WERI-Rb-1 (cell line): Measurements from ENCODE around the gene CAMTA1.

Experiments
- DNase-seq: peaks from one replicate; pipeline ENCODE4 v3.0.0-alpha.2; 2020
- H3K27ac ChIP-seq: fragments of 250-450 bp; sonication (Bioruptor Pico); 2 replicates; pipeline ENCODE4 v1.5.1; 2020; ENCODE audit warnings: mild to moderate bottlenecking, moderate library complexity
- H3K27me3 ChIP-seq: fragments of 250-450 bp; sonication (Bioruptor Pico); 2 replicates; pipeline ENCODE4 v1.5.1; 2021; ENCODE audit warnings: mild to moderate bottlenecking, low read depth, moderate library complexity; ENCODE audit not compliant: insufficient read depth, severe bottlenecking
- H3K36me3 ChIP-seq: fragments of 250-450 bp; sonication (Bioruptor Pico); 2 replicates; pipeline ENCODE4 v1.5.1; 2020; ENCODE audit warnings: mild to moderate bottlenecking, moderate library complexity
- H3K4me3 ChIP-seq: 2 replicates; pipeline ENCODE4 v1.5.1; 2011; ENCODE audit warnings: low read depth, mild to moderate bottlenecking, control low read depth, low read length
- H3K9me3 ChIP-seq: fragments of 250-450 bp; sonication (Bioruptor Pico); 2 replicates; pipeline ENCODE4 v1.5.1; 2021; ENCODE audit warnings: mild to moderate bottlenecking, moderate library complexity; ENCODE audit not compliant: severe bottlenecking
- TF ChIP-seq, protein P1 (sequence below): IDR thresholded peaks from 2 replicates; pipeline ENCODE4 v1.5.1; 2011; ENCODE audit warnings: low read depth, mild to moderate bottlenecking, control low read depth, inconsistent platforms, low read length

The CAMTA1 gene

DNA sequence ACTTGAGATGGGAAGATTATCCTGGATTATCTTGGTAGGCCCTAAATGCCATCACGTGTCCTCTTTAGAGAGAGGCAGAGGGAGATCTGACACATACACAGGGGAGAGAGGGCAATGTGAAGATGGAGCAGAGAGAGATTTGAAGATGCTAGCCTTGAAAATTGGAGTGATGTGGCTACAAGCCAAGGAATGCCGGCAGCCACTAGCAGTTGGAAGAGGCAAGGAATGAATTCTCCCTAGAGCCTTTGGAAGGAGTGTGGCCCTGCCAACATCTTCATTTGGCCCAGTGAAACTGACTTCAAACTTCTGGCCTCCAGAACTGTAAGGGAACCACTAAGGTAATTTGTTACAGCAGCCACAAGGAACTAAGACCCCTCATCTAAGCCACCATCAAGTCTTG lies 8.9 kb upstream of the CAMTA1 start:
- H3K4me3 ChIP-seq = no peak overlapping the region
- no peaks in the 10 kb centered on the region for H3K36me3 ChIP-seq
- no peaks in the 10 kb centered on the region for H3K27me3 ChIP-seq
- TF ChIP-seq, protein P1, sequence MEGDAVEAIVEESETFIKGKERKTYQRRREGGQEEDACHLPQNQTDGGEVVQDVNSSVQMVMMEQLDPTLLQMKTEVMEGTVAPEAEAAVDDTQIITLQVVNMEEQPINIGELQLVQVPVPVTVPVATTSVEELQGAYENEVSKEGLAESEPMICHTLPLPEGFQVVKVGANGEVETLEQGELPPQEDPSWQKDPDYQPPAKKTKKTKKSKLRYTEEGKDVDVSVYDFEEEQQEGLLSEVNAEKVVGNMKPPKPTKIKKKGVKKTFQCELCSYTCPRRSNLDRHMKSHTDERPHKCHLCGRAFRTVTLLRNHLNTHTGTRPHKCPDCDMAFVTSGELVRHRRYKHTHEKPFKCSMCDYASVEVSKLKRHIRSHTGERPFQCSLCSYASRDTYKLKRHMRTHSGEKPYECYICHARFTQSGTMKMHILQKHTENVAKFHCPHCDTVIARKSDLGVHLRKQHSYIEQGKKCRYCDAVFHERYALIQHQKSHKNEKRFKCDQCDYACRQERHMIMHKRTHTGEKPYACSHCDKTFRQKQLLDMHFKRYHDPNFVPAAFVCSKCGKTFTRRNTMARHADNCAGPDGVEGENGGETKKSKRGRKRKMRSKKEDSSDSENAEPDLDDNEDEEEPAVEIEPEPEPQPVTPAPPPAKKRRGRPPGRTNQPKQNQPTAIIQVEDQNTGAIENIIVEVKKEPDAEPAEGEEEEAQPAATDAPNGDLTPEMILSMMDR = no peak
- H3K27ac ChIP-seq = no peak overlapping the region
- no peak for DNase-seq
- H3K9me3 ChIP-seq = peaks cover 9% of the 10 kb centered on the region

DNA sequence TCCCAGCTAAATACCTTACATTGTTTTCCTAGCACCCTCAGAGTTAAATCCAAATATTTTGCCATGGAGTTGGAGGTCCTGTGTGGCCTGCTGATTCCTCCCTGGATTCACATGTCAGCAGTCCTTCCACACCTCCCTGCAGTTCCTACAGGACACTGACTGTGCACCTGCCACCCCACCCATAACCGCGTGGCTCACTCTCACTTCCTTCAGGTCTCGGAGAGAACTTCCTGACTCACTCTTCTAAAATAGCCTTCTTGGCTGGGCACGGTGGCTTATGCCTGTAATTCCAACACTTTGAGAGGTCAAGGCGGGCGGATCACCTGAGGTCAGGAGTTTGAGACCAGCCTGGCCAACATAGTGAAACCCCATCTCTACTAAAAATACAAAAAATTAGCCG lies 8.4 kb upstream of the CAMTA1 start:
- Histone ChIP-seq H3K36me3 (no peaks in the 10 kb centered on the region), H3K9me3 (peaks cover 9% of the 10 kb centered on the region), H3K4me3 (no peak overlapping the region), H3K27me3 (no peaks in the 10 kb centered on the region), H3K27ac (no peak overlapping the region)
- TF ChIP-seq, protein P1 = no peak
- no peak for DNase-seq

DNA sequence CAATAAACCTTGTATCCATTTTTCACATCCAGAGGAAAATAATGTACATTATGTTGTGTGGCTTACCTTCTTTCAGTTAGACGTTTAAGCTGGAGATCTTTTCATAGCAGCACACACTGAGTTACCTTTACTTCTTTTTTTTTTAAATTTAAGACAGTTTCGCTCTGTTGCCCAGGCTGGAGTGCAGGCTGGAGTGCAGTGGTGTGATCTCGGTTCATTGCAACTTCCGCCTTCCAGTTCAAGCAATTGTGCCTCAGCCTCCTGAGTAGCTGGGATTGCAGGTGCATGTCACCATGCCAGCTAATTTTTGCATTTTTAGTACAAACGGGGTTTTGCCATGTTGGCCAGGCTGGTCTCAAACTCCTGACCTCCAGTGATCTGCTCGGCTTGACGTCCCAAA lies 7.4 kb upstream of the CAMTA1 start:
- Histone ChIP-seq H3K27me3 (no peaks in the 10 kb centered on the region), H3K27ac (no peak overlapping the region), H3K9me3 (peaks cover 9% of the 10 kb centered on the region), H3K36me3 (no peaks in the 10 kb centered on the region), H3K4me3 (no peak overlapping the region)
- DNase-seq = no peak
- TF ChIP-seq, protein P1 = no peak

DNA sequence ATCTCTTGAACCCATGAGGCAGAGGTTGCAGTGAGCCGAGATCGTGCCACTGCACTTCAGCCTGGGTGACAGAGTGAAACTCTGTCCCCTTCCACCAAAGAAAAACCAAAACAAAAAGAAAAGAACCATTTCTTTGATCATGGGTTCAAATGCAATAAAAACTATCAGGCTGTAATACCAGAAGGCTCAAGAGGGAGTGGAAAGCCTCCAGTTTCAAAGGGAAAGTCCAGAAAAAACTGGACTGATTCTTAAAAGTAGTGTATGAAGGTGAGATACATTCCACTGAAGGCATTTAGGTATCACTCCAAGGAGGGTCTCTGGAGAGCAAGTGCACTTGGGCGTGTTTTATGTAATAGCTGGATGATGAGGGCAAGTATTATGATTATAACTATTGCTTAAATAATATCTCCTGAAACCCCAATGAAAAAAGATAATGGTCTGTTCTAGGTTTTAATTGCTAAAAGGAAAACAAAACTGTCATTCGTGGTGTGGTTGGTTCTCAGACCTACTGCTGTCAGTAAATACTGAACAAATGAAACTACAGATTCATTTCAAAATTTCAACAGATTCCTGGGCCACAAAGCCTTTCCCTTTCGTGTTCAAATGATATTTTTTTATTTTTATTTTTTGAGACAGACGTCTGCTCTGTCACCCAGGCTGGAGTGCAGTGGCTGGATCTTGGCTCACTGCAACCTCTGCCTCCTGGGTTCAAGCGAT lies 6.0 kb upstream of the CAMTA1 start:
- H3K4me3 ChIP-seq = no peak overlapping the region

GRCh38 chr1:6782151-6782550 lies 3.1 kb upstream of the CAMTA1 start:
- no peaks in the 10 kb centered on the region for H3K9me3 ChIP-seq
- TF ChIP-seq, protein P1 = no peak
- DNase-seq = no peak
- peaks cover 6% of the 10 kb centered on the region for H3K36me3 ChIP-seq
- no peaks in the 10 kb centered on the region for H3K27me3 ChIP-seq
- H3K4me3 ChIP-seq = no peak overlapping the region
- H3K27ac ChIP-seq = no peak overlapping the region

More for the DNA sequence above, 6.0 kb upstream of the CAMTA1 start:
- Histone ChIP-seq H3K27ac (no peak overlapping the region), H3K27me3 (no peaks in the 10 kb centered on the region), H3K36me3 (no peaks in the 10 kb centered on the region), H3K9me3 (peaks cover 9% of the 10 kb centered on the region)
- DNase-seq = no peak
- TF ChIP-seq, protein P1 = no peak

DNA sequence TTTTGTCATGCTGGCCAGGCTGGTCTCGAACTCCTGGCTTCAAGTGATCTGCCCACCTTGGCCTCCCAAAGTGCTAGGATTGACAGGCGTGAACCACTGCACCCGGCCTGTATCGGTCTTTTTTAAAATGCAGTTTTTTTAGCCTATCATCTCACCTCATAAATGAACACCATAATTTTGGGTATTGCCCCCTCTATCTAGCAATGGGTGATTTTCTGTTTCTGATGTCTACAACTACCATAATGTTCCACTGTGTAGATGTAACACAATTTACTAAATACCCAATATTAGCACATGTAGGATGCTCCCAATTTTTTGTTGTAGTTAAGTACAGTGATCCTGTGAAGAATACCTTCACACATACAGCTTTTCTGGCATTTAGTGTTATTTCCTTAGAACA lies 2.0 kb upstream of the CAMTA1 start:
- Histone ChIP-seq H3K9me3 (no peaks in the 10 kb centered on the region), H3K36me3 (peaks cover 13% of the 10 kb centered on the region), H3K27ac (no peak overlapping the region), H3K27me3 (no peaks in the 10 kb centered on the region), H3K4me3 (peak overlapping the region; percentile 83; the same call in 1 of the 2 replicates)
- TF ChIP-seq, protein P1 = no peak
- no peak for DNase-seq
